HG03159 (cell line): ENCODE results near the gene COL4A6.

Source experiments
- ATAC-seq: cut with Tn5 transposase; IDR thresholded peaks from one replicate; pipeline ENCODE4 v1.9.1; 2021; ENCODE audit warnings: mild to moderate bottlenecking, moderate library complexity; ENCODE audit not compliant: unreplicated experiment

The COL4A6 gene

DNA sequence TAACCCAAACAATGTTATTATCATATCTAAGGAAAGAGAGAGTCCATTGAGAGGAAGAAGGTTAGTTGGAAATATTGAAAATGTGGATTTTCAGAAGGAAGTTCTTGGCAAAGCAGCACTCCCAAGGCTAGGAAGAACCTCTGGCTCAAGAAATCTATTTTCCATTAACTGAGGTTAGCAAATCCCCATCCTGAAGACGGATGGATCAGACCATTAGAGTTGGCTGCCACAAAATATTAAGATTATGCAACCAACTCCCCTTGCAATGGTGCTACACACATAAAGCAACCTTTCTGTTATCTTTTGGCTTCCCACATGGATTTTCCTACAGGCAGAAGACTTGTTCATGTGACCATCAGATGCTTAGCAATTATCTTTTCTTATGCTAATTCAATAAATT lies 96.3 kb downstream of the COL4A6 start:
- no peak for ATAC-seq

GRCh38 chrX:108332281-108332680 lies 105.9 kb downstream of the COL4A6 start:
- peak; percentile 65 for ATAC-seq

DNA sequence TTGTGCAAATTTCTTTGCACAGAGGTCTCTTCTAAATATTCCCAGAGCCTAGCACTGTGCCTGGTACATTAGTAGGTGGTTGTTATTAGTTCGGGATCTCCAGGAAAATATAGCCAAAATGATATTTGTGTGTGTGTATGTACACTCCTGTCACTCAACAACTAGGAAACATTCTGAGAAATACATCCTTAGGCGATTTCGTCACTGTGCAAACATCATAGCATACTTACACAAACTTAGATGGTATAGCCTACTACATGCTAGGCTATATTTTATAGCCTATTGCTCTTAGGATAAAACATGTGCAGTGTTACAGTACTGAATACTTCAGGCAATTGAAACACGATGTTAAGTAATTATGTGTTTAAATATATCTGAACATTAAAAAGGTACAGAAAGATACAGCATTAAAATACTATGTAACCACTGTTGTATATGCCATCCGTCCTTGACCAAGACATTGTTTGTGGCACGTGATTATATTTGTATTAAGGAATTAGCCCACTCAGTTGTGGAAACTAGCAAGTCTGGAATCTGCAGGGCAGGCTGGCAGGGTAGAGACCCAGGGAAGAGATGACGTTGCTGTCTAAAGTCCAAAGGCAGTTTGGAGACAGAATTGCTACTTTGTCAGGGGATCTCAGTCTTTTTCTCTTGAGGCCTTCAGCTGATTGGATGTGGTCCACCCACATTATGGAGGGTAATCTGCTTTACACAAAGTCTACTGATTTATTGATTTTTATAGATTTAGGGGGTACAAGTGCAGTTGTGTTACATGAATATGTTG lies 106.9 kb downstream of the COL4A6 start:
- ATAC-seq = no peak

- ATAC-seq = no peak
These were observed 114.5 kb downstream of the COL4A6 start for GRCh38 chrX:108323751-108324150.

DNA sequence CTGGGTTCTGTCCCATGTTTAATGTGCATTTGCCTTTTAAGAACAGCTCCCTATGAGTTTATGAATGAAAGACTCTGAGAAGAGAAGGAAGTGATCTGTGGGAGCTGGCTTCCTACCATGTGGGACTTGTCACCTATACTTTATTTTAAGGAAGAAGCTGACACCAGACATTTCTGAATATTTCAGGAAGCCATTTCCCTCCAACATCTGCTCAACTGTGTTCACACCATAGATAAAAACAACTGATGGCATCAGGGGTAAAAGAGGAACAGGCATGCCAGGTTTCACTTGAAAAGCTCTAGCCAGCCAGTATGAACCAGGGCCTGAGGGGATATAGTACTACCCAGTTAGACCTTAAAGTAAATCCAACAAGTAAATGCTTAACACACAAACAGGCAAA lies 116.0 kb downstream of the COL4A6 start:
- no peak for ATAC-seq

DNA sequence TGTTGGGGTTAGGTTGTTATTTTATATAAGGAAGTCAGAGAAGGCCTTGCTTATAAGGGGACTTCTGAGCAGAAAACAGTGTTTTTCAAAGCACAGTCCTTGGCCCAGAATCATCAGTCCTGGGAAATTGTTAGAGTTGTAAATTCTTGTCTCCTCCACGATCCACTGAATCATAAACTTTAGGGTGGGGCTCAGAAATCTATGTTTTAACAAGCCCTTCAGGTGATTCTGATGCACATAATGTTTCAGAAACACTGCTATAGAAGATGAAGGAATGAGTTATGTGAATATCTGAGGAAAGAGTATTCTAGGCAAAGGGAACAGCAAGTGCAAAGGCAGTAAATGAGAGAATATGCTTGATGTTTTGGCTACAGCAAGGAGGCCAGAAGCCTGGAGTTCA lies 121.8 kb downstream of the COL4A6 start:
- no peak for ATAC-seq

- ATAC-seq = no peak
These were observed 124.6 kb downstream of the COL4A6 start for GRCh38 chrX:108313669-108314068.

DNA sequence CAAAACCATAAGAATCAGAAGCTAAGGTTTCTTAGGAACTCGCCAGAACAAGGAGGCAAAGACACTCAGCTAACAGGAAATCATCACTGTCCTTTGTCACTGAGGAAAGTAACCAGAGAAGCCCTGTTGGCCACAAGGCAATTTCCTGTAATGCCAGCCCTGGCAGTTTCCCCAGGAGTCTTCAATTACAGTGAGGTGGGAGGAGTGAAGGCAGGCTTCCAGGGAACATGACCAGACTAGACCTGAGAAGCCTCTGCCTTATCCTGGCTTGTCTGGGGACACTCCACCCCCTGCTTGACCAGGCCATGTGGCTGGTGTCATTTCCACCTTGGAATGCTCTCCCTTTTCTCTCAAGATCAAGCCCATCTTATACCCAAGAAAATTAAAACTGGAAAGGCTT lies 125.3 kb downstream of the COL4A6 start:
- no peak for ATAC-seq

GRCh38 chrX:108312011-108312410 lies 126.2 kb downstream of the COL4A6 start:
- ATAC-seq = no peak

DNA sequence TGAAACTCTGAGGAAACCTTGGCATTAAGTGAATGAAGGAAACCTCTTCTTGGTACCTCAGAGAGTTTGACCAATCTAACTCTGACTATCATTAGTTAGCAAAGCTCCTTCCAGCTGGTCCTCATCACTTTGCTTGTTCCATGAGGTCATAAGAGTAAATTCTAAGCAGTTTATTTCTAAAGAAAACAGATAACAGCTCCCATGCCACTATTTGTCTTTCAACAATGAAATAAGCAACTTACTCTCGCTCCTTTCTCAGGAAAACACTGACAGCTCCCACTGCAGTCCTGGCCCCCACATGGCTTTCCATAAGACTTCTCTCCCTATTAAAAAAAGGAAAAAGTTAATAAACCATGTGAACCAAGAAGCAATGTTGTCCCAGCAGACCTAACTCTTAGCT lies 127.7 kb downstream of the COL4A6 start:
- ATAC-seq = no peak

DNA sequence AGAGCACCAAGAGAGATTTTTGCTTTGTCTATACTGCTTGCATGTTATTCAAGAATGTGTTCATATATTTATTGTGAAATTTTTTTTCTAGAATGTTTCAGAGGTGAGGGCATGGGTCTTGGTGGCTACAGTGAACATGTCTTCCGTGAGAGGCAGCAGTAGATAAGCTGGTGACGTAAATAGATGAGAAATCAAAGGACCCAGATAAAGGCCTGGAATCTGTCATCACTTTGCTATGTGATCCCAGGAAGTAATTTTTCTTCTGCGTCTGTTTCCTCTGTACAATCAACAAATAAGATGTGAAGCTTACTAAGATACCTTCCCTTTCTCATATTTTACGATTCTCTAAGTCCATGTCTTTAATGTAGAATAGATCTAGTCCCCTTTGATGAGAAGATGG lies 129.1 kb downstream of the COL4A6 start:
- no peak for ATAC-seq

- ATAC-seq = no peak
These were observed 130.8 kb downstream of the COL4A6 start for GRCh38 chrX:108307132-108308085.

DNA sequence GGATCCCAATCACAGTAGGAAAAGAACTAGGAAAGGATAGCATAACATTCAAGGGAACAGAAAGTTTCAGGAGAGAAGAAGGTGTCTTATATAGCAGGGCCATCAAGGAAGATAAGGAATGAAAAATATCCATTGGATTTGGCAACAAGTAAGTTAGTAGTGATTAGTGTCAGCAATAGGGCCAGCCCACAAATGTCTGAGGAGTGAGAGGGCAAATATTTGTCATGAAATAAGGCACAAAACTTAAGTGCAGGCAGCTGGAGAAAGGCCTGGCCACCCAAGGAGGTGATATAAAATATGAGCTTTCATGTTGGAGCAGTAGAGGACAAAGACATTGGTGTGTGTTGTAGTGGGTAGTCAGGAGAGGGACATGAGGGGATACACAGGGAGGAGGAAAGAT lies 132.1 kb downstream of the COL4A6 start:
- ATAC-seq = no peak

DNA sequence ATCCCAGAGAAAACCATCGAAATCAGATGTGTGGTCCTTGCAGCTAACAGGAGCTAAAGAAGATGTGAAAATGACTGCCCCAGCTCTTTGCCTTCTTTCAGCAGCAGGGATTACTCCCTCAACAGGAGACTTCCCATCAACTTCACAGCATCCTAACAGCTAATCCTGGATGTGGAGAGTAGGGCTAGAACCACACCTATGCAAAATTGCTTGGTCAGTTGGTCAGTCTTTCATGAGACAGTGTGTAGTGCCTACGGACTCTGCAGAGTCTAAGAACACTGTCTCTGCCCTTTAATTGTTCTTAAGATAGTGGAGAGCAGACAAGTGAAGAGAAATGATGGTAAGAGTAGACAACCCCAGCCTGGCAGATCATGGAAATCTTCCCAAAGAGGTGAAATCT lies 133.5 kb downstream of the COL4A6 start:
- no peak for ATAC-seq

- ATAC-seq = no peak
These were observed 134.0 kb downstream of the COL4A6 start for GRCh38 chrX:108304210-108304609.

GRCh38 chrX:108303682-108304081 lies 134.5 kb downstream of the COL4A6 start:
- ATAC-seq = no peak

GRCh38 chrX:108299704-108300103 lies 138.5 kb downstream of the COL4A6 start:
- ATAC-seq = peak; percentile 5

DNA sequence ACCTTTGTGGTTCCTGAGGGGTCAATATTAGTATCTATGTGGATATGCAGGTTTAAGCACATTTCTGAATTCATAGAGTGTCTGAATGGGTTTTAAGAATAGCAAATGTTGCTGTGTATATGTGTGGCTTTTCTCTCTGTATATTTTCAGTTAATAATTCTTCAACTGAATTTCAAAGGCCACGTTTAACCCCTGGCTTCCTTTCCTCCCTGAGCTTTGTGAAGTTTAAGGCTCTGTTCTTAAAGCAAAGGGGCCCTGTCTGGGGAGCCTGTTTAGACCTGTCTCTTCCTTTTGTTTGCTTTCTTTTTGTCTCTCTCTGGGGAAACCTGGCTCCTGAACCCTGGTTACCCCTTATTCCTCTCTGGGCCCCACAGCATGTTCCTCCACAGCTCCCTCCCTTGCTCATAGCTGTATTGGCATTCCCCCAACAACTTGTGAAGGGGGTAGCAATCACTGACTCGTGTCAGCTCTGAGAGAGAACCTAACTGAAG lies 139.1 kb downstream of the COL4A6 start:
- peak; percentile 57 for ATAC-seq

DNA sequence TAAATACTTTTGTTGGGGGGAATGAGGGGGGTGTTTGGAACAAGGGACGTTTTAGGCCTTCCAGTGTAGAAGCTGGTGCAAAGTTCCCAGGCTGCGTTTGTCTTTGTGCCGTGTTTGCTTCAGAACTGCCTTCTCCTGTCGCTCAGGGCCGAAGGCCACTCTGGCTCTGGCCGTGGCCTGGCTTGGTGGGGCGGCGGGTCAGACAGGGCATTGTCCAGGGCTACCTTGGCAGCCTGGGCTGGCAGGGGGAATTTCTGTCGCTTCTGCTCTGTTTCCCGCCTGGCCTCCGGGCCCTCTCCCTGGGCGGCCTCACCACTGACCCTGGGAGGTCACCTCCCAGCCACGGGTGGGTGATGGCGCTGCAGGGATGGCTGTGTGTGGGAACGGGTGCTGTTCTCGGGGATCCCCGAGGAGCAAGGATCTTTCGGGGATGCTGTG lies 140.0 kb downstream of the COL4A6 start:
- no peak for ATAC-seq

DNA sequence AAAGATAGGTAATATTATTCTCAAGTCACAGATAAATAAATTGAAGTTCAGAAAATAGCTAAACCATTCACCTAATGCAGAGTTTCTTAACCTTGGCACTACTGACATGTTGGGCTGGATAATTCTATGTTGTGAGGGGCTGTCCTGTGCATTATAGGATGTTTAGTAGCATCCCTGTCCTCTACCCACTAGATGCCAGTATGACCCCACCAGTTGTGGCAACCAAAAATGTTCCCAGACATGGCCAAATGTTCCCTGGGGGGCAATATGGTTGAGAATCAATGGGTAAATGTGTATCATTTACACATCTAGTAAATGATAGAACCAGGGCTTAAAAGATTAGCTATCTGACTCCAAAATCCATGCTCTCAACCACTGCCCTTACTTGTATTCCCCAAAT lies 140.9 kb downstream of the COL4A6 start:
- no peak for ATAC-seq

DNA sequence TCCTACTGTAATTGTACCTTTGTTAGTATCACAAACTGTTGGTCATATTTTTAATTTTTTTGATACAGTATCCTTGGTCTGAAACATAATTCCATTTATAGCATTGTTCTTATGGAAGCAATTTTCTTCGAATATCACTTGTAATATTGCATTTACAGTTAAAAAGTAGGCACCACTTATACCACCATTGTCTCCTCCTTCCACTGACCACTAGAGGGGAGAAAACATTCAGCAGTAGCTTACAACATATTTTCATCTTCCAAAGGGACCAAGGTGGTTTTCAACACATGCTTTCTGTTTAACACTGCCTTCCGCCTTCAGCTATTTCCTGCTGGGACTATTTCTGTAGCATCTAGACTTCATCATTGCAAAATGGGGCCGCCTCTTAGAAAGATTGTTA lies 146.2 kb downstream of the COL4A6 start:
- no peak for ATAC-seq

DNA sequence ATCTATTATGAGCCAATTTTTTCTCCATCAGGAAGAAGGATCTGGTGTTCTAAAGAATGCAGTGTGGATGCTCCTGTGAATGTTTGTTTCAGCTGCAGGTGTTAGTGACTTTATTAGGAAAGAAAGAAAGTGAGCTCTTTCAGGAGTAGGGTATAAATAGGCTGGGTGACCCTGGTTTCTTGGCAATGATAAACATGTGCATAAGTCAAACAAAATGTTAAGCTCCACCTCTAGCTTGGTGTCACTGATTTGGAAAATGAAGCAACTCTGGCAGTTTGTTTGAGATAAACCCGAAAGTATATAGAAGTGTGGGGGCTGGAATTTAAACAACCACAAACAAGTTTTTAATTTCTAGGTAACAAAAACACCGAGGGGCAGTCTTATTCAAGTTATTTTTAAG lies 152.3 kb downstream of the COL4A6 start:
- no peak for ATAC-seq
